ENCODE data around the gene MAD1L1.

DNA sequence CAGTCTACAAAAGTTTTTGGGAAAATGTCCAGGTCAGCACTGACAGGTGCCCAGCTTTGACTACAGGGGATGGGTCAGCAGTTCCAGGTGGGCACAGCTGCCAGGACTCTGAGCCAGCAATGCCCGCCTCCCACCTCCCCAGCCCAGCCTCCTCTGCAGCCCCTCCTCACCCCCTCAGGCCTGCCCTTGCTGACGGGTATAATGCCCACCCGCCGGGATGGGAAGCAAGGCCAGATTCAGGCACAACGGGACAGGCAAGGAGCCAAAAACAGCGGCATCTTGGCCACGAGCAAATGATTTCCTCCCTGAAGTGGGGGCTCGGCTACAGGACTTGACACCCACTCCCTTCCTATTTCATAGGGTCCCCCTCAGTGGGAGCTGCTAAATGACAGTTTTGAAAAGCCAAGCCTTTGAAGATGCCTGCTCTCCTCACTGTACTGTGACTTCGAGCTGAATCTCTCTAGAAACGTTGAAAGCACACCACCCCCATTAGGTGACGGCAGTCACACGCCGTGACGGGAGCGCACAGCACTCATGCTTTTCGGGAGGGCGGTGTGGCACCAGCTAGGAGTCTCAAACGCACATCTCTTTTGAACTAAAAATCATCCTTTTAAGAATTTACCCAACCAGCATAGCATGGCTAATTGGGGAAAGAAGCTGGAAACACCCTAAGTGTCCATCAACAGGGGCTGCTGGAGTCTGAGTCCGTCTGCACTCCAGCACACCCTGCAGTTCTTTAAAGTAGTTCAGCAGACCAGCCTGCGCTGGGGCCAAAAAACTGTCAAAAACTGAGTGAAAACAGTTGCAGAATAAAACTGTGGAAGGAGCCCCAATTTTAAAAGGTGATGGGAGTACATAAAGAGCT lies 29.6 kb downstream of the MAD1L1 start:
- TF ChIP-seq POLR2AphosphoS5 (IDR thresholded peaks at IDR 0.05; ENCODE audit: borderline replicate concordance, low read depth, low read length) (no peak), FOXP2 (optimal IDR thresholded peaks at IDR 0.05; ENCODE audit: control extremely low read depth, extremely low read length, insufficient read depth) (no peak)
